ENCODE results near the gene MGAT5. TPM values are rescaled to one million over a fixed set of nuclear protein-coding genes. Genes with fewer than 3 reads are reported as not detected.

MGAT5 gene
- total and polyA plus RNA-seq, 8 donors: 2.9 to 36.9 (median 19.6) TPM

- Histone ChIP-seq H3K27me3 (no peaks in the 10 kb centered on the region), H3K4me1 (no peaks in the 10 kb centered on the region), H3K27ac (no peak overlapping the region), H3K36me3 (peaks cover 0 to 7% (median 0%) of the 10 kb centered on the region in 3 donors), H3K9me3 (no peaks in the 10 kb centered on the region), H3K4me3 (no peak overlapping the region)
- ATAC-seq (no peak), DNase-seq (no peak), FAIRE-seq (no peak)
- 97% methylated on average over 6 of the region's 6 CpGs for WGBS, 2 donors
- intact Hi-C loops (cut with DNase I): no loop called here
- TF ChIP-seq, protein P1, sequence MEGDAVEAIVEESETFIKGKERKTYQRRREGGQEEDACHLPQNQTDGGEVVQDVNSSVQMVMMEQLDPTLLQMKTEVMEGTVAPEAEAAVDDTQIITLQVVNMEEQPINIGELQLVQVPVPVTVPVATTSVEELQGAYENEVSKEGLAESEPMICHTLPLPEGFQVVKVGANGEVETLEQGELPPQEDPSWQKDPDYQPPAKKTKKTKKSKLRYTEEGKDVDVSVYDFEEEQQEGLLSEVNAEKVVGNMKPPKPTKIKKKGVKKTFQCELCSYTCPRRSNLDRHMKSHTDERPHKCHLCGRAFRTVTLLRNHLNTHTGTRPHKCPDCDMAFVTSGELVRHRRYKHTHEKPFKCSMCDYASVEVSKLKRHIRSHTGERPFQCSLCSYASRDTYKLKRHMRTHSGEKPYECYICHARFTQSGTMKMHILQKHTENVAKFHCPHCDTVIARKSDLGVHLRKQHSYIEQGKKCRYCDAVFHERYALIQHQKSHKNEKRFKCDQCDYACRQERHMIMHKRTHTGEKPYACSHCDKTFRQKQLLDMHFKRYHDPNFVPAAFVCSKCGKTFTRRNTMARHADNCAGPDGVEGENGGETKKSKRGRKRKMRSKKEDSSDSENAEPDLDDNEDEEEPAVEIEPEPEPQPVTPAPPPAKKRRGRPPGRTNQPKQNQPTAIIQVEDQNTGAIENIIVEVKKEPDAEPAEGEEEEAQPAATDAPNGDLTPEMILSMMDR (IDR thresholded peaks at IDR 0.05): no peak
These were observed 112.5 kb downstream of the MGAT5 start for GRCh38 chr2:134366359-134366758.

DNA sequence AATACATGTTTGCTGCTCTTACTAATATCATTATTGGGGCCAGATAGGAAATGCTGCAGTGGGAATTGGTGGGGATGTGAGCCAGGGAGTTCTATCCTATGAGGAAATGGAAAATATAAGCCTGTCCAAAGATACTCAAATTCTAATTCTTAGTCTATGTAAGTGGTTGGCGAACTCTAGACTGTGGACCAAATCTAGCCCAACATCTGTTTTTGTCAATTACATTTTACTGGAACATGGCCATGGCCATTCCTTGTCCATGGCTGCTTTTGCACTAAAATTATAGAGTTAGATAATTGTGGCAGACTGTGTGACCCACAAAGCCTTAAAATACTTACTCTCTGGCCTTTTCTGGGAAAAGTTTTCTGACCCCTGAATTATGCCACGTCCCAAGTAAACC, 113.3 kb downstream of the MGAT5 start:
- no peak for DNase-seq
- H3K4me3 ChIP-seq: no peak overlapping the region
- intact Hi-C loops (cut with DNase I): no loop called here
- peaks cover 0 to 7% (median 0%) of the 10 kb centered on the region in 3 donors for H3K36me3 ChIP-seq
- no peak overlapping the region for H3K27ac ChIP-seq
- no peaks in the 10 kb centered on the region for H3K4me1 ChIP-seq
- 84 to 85% methylated on average over 2 of the region's 2 CpGs for WGBS, 2 donors
- no peak for FAIRE-seq
- no peaks in the 10 kb centered on the region for H3K9me3 ChIP-seq
- H3K27me3 ChIP-seq: no peaks in the 10 kb centered on the region
- TF ChIP-seq, protein P1 (IDR thresholded peaks at IDR 0.05): no peak
- no peak for ATAC-seq

GRCh38 chr2:134368009-134368817, 114.3 kb downstream of the MGAT5 start:
- FAIRE-seq (no peak), DNase-seq (no peak), ATAC-seq (peak in 3 of 4 donors; percentile 36 to 51 (median 45))
- Histone ChIP-seq H3K36me3 (peaks cover 0 to 6% (median 0%) of the 10 kb centered on the region in 3 donors), H3K4me3 (no peak overlapping the region), H3K9me3 (no peaks in the 10 kb centered on the region), H3K27ac (no peak overlapping the region), H3K4me1 (no peaks in the 10 kb centered on the region), H3K27me3 (no peaks in the 10 kb centered on the region)
- WGBS, 2 donors: 60 to 62% methylated on average over 6 of the region's 6 CpGs
- TF ChIP-seq, protein P1 (IDR thresholded peaks at IDR 0.05): no peak
- intact Hi-C loops (cut with DNase I): no loop called here

- Histone ChIP-seq H3K9me3 (no peaks in the 10 kb centered on the region), H3K36me3 (no peaks in the 10 kb centered on the region), H3K27me3 (no peaks in the 10 kb centered on the region), H3K4me3 (no peak overlapping the region), H3K27ac (no peak overlapping the region), H3K4me1 (no peaks in the 10 kb centered on the region)
- 62 to 81% methylated on average over 1 of the region's 1 CpG for WGBS, 2 donors
- intact Hi-C loops (cut with DNase I): no loop called here
- TF ChIP-seq, protein P1 (IDR thresholded peaks at IDR 0.05): no peak
- DNase-seq: no peak
- FAIRE-seq: no peak
- ATAC-seq: no peak
These were observed 115.5 kb downstream of the MGAT5 start for GRCh38 chr2:134369220-134369902.

All from pancreas (tissue), 10 donors.